Activated CD4-positive, alpha-beta T cell treated with anti-CD3 and anti-CD28 coated beads for 1 hour (primary cell): ENCODE results near the gene ASPSCR1.
A peak's percentile ranks its signal among the peaks of the same experiment; 100 is the strongest.
"Not testable (repeated sequence)": the region's sequence is repeated elsewhere in the genome, so short reads cannot be mapped to it uniquely, and the experiment has no call there.

ENCODE experiments used
- DNase-seq: peaks from one replicate; pipeline ENCODE4 v3.0.0-alpha.2; 2020

Gene ASPSCR1

GRCh38 chr17:82025401-82026107, 48.1 kb downstream of the ASPSCR1 start:
- no peak for DNase-seq

DNA sequence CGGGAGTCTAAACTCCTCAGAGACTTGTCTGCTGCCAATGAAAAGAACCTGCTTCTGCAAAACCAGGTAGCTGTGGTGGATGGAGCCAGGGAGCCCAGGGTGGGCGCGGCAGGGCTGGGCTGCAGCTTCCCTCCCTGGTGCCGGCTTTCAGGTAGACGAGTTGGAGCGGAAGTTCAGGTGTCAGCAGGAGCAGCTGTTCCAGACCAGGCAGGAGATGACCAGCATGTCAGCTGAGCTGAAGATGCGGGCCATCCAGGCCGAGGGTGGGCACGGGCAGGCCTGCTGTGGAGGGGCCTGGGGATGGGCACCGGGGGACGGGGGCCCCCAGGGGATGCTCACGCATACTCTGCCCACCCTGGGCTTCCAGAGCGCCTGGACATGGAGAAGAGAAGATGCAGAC, 50.8 kb downstream of the ASPSCR1 start:
- no peak for DNase-seq

GRCh38 chr17:82028966-82029365, 51.5 kb downstream of the ASPSCR1 start:
- DNase-seq, result no peak

GRCh38 chr17:82029391-82029790, 52.0 kb downstream of the ASPSCR1 start:
- DNase-seq, result no peak

DNA sequence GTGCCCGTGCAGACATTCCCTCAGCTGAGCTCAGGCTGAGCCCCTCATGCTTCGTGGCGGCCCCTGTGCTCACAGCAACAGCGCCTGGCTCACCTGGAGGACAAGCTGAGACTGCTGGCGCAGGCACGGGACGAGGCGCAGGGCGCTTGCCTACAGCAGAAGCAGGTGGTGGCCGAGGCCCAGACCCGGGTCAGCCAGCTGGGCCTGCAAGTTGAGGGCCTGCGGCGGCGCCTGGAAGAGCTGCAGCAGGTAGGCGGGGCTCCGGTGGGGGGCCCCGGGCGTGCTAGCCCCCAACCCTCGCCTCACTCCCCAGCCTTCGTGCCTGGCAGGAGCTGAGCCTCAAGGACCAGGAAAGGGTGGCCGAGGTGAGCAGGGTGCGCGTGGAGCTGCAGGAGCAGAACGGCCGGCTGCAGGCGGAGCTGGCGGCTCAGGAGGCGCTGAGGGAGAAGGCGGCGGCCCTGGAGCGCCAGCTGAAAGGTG, 52.6 kb downstream of the ASPSCR1 start:
- no peak for DNase-seq

GRCh38 chr17:82030470-82031302, 53.3 kb downstream of the ASPSCR1 start:
- peak; percentile 68 for DNase-seq

GRCh38 chr17:82031303-82031884, 54.0 kb downstream of the ASPSCR1 start, which contains the start of gene RAC3:
TSS of gene RAC3 (plus strand) at chr17:82031678. CDS start at chr17:82031762, 84 bp downstream.
- DNase-seq, result no peak

GRCh38 chr17:82031885-82032627, 54.6 kb downstream of the ASPSCR1 start:
- DNase-seq, result no peak

DNA sequence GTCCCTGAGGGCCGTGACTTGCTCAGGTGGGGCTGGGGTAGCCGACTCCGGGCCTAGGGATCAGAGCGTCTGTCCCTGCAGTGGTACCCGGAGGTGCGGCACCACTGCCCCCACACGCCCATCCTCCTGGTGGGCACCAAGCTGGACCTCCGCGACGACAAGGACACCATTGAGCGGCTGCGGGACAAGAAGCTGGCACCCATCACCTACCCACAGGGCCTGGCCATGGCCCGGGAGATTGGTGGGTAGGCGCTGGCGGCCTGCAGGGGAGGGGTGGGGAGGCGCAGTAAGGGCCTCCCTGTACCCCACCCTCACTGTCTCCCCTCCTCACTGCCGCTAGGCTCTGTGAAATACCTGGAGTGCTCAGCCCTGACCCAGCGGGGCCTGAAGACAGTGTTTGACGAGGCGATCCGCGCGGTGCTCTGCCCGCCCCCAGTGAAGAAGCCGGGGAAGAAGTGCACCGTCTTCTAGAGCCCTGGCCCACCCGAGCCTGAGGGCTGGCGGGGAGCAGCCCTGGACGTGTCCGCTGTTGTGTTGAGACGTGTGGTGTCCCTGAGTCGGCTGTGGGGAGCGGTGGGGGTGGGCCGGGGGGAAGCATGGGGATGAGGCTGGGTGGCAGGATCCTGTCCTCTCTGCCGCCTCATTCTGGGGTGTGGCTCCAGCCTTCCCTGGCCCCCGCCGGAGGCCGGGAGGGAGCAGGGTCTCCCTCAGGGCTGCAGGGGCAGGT, 56.1 kb downstream of the ASPSCR1 start:
- no peak for DNase-seq

- DNase-seq, result no peak
These were observed 57.1 kb downstream of the ASPSCR1 start for GRCh38 chr17:82034371-82035011.

DNA sequence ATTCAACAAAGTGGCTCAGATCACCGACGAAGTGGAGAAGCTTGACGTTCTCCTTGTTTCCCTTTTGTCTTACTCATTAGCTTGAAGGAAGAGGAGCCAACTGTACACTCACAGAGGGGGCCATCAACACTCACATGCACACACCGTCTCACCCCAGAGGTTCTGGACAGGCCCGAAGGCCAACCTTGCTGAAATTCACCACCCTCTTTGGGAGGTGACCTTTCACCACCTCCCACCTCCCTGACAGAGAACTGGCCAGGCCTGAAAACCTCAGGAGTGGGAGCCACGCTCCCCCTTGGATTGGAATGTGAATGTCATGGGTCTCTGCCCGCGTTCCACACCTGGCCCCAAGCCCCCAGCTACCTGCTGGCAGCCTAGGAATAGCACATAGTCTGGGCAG, 58.1 kb downstream of the ASPSCR1 start:
- no peak for DNase-seq

- DNase-seq, result no peak
These were observed 58.7 kb downstream of the ASPSCR1 start for GRCh38 chr17:82035956-82036633.

DNA sequence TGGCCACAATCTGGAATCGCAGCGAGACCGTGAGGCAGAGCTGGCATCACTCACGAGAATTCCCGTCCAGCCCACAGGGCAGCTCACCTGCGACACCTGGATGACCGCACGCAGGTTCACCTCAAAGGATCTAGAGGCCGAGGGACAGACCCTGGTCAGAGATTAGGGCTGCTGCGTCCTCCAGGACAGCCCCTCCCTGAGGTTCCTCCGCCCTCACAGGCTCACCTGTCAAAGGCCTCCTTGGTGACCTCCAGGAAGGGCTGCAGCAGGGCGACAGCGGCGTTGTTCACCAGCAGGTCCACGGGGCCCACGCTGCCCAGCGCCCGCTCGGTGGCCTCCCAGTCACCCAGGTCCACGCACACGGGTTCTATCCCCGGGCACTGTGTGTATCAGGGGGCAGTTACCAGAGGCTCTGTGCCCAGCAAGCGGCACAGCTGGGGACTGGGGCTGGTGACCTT, 59.2 kb downstream of the ASPSCR1 start:
- no peak for DNase-seq

DNA sequence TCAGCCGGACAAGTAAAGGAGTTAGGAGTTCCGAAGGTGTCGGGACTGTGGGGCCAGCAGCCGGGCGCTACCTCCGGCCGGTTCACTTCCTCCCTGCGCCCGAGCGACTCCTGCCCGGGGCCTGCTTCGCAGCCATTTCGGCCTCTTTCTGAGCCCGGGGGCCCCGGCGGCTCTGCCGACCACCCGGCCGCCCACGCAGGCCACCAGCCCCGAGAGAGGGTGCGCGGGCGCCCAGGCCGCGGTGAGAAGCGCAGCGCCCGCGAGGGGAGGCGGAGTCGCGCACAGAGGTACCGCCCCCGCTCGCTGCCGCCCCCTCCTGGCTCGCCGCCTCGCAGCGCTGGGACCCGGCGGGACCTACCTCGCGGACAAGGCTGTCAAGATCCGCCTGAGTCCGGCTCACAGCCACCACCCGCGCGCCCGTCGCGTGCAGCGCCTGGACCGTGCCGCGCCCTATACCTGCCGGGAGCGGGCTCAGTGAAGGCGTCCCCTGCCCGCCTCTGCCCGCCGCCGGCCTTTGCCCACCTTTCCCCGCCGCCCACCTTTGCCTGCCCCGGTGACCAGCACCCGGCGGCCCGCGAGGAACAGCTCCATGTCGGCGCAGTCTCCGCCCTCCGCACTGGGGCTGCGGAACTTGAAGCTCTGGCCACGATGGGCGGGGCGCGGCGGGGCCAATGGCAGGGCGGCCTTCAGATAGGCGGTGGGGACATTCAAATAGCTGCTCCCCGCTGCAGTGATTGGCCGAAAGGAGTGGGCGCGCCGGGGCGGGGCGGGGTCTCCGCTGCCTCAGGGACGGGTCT, 59.9 kb downstream of the ASPSCR1 start, which contains the start of gene DCXR:
DCXR (minus strand) TSS at position 606 of the 797 bp plus-strand sequence; CDS start at position 591, 15 bp downstream.
- DNase-seq, result peak; percentile 87

- DNase-seq, result no peak
These were observed 60.4 kb downstream of the ASPSCR1 start for GRCh38 chr17:82037889-82038195.

GRCh38 chr17:82038796-82039409, 61.5 kb downstream of the ASPSCR1 start:
- not testable (repeated sequence) for DNase-seq

GRCh38 chr17:82039695-82040299, 62.4 kb downstream of the ASPSCR1 start:
- no peak for DNase-seq

GRCh38 chr17:82041144-82041814, 63.9 kb downstream of the ASPSCR1 start:
- no peak for DNase-seq

- no peak for DNase-seq
These were observed 65.2 kb downstream of the ASPSCR1 start for GRCh38 chr17:82042649-82043048.
